Uterus (tissue), 2 donors: ENCODE measurements around the gene PTGS2.
"Not testable (repeated sequence)": the region's sequence is repeated elsewhere in the genome, so short reads cannot be mapped to it uniquely, and the experiment has no call there.

Experiments used
- POLR2A ChIP-seq, 2 donors: fragments of 450-650 bp; IDR thresholded peaks; one replicate each; pipeline ENCODE4 v1.6.1; 2016; ENCODE audit warnings: antibody characterized with exemption in 2 of 2, mild to moderate bottlenecking in 1 of 2, moderate library complexity in 1 of 2
- TF ChIP-seq, protein P1 (sequence below), 4 experiments: fragments of 200-600 bp in 2 of 4; fragments of 450-650 bp in 2 of 4; sonication (generic) in 2 of 4; IDR thresholded peaks; one replicate each; pipeline ENCODE4 v1.5.1; 2016 to 2019; ENCODE audit warnings: antibody characterized with exemption in 4 of 4, mild to moderate bottlenecking in 2 of 4, moderate library complexity in 1 of 4

GRCh38 chr1:186669784-186670183 lies 10.4 kb downstream of the PTGS2 start:
- TF ChIP-seq, protein P1, sequence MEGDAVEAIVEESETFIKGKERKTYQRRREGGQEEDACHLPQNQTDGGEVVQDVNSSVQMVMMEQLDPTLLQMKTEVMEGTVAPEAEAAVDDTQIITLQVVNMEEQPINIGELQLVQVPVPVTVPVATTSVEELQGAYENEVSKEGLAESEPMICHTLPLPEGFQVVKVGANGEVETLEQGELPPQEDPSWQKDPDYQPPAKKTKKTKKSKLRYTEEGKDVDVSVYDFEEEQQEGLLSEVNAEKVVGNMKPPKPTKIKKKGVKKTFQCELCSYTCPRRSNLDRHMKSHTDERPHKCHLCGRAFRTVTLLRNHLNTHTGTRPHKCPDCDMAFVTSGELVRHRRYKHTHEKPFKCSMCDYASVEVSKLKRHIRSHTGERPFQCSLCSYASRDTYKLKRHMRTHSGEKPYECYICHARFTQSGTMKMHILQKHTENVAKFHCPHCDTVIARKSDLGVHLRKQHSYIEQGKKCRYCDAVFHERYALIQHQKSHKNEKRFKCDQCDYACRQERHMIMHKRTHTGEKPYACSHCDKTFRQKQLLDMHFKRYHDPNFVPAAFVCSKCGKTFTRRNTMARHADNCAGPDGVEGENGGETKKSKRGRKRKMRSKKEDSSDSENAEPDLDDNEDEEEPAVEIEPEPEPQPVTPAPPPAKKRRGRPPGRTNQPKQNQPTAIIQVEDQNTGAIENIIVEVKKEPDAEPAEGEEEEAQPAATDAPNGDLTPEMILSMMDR (IDR thresholded peaks at IDR 0.05), result not testable (repeated sequence)
- not testable (repeated sequence) for TF ChIP-seq POLR2A (IDR thresholded peaks at IDR 0.05)
